GM12878 (cell line): Measurements from ENCODE around the gene PTPRJ. TPM values are rescaled to one million over a fixed set of nuclear protein-coding genes. Genes with fewer than 3 reads are reported as not detected.

Experiments used
- ATAC-seq: fragments of 200-7000 bp; cut with Tn5 transposase; 3 replicates; pipeline ENCODE4 v1.9.1; 2020; ENCODE audit warnings: mild to moderate bottlenecking, moderate library complexity
- BruUV-seq: library from RNA; stranded (reverse); fragments of 400-500 nt; replicated peaks from 2 replicates; lab custom pipeline; 2021; lab: Mats Ljungman, UMichigan
- CTCF ChIA-PET: fragments of 300-600 bp; sonication (Branson Sonifier 250); formaldehyde crosslinking; extraction: SDS; loops from one replicate; lab custom pipeline; 2021; ENCODE audit warnings: inconsistent platforms; lab: Yijun Ruan, JAX
- POLR2A ChIA-PET: fragments of 350-600 bp; formaldehyde crosslinking; extraction: SDS; loops from one replicate; lab custom pipeline; 2021; ENCODE audit warnings: inconsistent platforms; lab: Charles Lee
- RAD21 ChIA-PET: fragments of 300-600 bp; sonication (Branson Sonifier 250); formaldehyde crosslinking; loops from one replicate; lab custom pipeline; 2023; ENCODE audit warnings: antibody characterized with exemption; ENCODE audit not compliant: unreplicated experiment; lab: Charles Lee
- SMC1A ChIA-PET: fragments of 300-600 bp; sonication (Branson Sonifier 250); formaldehyde crosslinking; loops from one replicate; lab custom pipeline; 2023; ENCODE audit not compliant: unreplicated experiment, uncharacterized antibody; lab: Charles Lee
- DNase-seq: peaks from one replicate; pipeline ENCODE4 v3.0.0-alpha.2; 2011; ENCODE audit warnings: low read depth, low spot score
- FAIRE-seq: peaks from 3 replicates; lab custom pipeline; 2011; peaks lifted over from hg19 to GRCh38; lab: Jason Lieb, UNC
- H2AFZ ChIP-seq: 2 replicates; pipeline ENCODE4 v1.6.0; 2011; ENCODE audit warnings: low read depth, low read length, control low read depth; ENCODE audit not compliant: control insufficient read depth
- H3K27ac ChIP-seq: 2 replicates; pipeline ENCODE4 v1.5.1; 2011; ENCODE audit warnings: control low read depth; ENCODE audit not compliant: control insufficient read depth, insufficient read depth
- H3K27me3 ChIP-seq, 2 experiments: replicated peaks in 1 of 2; 2 replicates each; pipeline versions ENCODE4 v1.6.0 to v1.6.1; 2011; ENCODE audit warnings: low read length in 1 of 2; ENCODE audit not compliant: control insufficient read depth in 2 of 2, insufficient read depth in 2 of 2
- H3K36me3 ChIP-seq, 2 experiments: 2 replicates each; pipeline ENCODE4 v1.5.1; 2011; ENCODE audit warnings: low read length in 1 of 2; ENCODE audit not compliant: control insufficient read depth in 2 of 2, insufficient read depth in 2 of 2
- H3K4me1 ChIP-seq: 2 replicates; pipeline ENCODE4 v1.6.1; 2011; ENCODE audit warnings: mild to moderate bottlenecking, low read length, moderate library complexity, mixed read lengths; ENCODE audit not compliant: control insufficient read depth, insufficient read depth
- H3K4me2 ChIP-seq: 2 replicates; pipeline ENCODE4 v1.6.0; 2011; ENCODE audit warnings: control low read depth; ENCODE audit not compliant: control insufficient read depth, insufficient read depth
- H3K4me3 ChIP-seq: fragments of 200-600 bp; sonication (generic); 2 replicates; pipeline ENCODE4 v1.5.1; 2016
- H3K79me2 ChIP-seq: 2 replicates; pipeline ENCODE4 v1.6.0; 2011; ENCODE audit warnings: low read length; ENCODE audit not compliant: control insufficient read depth, insufficient read depth
- H3K9ac ChIP-seq: 2 replicates; pipeline ENCODE4 v1.8.0; 2011; ENCODE audit warnings: low read length, control low read depth, mixed read lengths; ENCODE audit not compliant: control insufficient read depth, insufficient read depth
- H3K9me3 ChIP-seq: replicated peaks from 3 replicates; pipeline ENCODE4 v1.5.1; 2011; ENCODE audit warnings: mild to moderate bottlenecking, low read length; ENCODE audit not compliant: control insufficient read depth, insufficient read depth
- H4K20me1 ChIP-seq: 2 replicates; pipeline ENCODE4 v1.6.0; 2011; ENCODE audit not compliant: control insufficient read depth, insufficient read depth
- ASH2L ChIP-seq: fragments of 300-600, 200-600 bp; sonication (generic); IDR thresholded peaks from 2 replicates; pipeline ENCODE4 v1.6.1; 2017; ENCODE audit warnings: low read depth, mild to moderate bottlenecking, borderline replicate concordance
- RUNX3 ChIP-seq: IDR thresholded peaks from 2 replicates; pipeline ENCODE4 v1.6.1; 2012; ENCODE audit warnings: low read length, inconsistent platforms
- SIX5 ChIP-seq: IDR thresholded peaks from 2 replicates; pipeline ENCODE4 v1.6.1; 2011; ENCODE audit warnings: mild to moderate bottlenecking, low read depth, low read length, moderate library complexity; ENCODE audit not compliant: severe bottlenecking
- SMARCA5 ChIP-seq: fragments of 450-650 bp; IDR thresholded peaks from 2 replicates; pipeline ENCODE4 v1.6.1; 2017; ENCODE audit warnings: mild to moderate bottlenecking
- WGBS: methylation state at CpG from one replicate; pipeline ENCODE4 v1.1.6; 2016; ENCODE audit warnings: low lambda C conversion rate; ENCODE audit not compliant: insufficient replicate concordance, insufficient coverage; ENCODE audit errors: missing lambda C conversion rate; 5-methylcytosine and 5-hydroxymethylcytosine counted together
- in situ Hi-C: fragments of 300-500 bp; cut with MboI; formaldehyde crosslinking; loops from 9 replicates; pipeline ENCODE4 v1.14.3; 2018; ENCODE audit warnings: mixed read lengths
- intact Hi-C: fragments of 100-400 bp; cut with micrococcal nuclease; formaldehyde crosslinking; loops from one replicate; pipeline ENCODE4 v1.14.2; 2022; ENCODE audit not compliant: unreplicated experiment
- polyA plus RNA-seq, 11 experiments: library from polyadenylated mRNA; depleted of rRNA in 4 of 11; unstranded in 6 of 11; stranded (reverse) in 5 of 11; fragments of >200 nt; fragmentation: Nextera tagmentation in 4 of 11; fragmentation: Illumina TruSeq in 1 of 11; extraction: Ambion mirVana in 4 of 11; extraction: Trizol in 1 of 11; gene quantifications; 1 replicate in 1 of 11; 2 replicates in 10 of 11; pipeline versions ENCODE4 v1.2.1 to v1.2.3, GENCODE V29; 2011 to 2016; ENCODE audit warnings: inconsistent platforms in 2 of 11, missing spikeins in 2 of 11, low read depth in 1 of 11
- total RNA-seq, 4 experiments: library from RNA; depleted of rRNA in 3 of 4; stranded (reverse); fragments of >200 nt in 3 of 4; fragmentation: Illumina TruSeq in 1 of 4; extraction: Trizol in 1 of 4; gene quantifications; 2 replicates each; pipeline versions ENCODE4 v1.2.1 to v1.2.3, GENCODE V29; 2013 to 2021
- TF ChIP-seq, protein P1 (sequence below): IDR thresholded peaks from 2 replicates; pipeline ENCODE4 v1.6.1; 2012; ENCODE audit warnings: low read depth, low read length, improper control_type of control experiment
- TF ChIP-seq, protein P2 (sequence below): fragments of 450-650 bp; IDR thresholded peaks from 2 replicates; pipeline ENCODE4 v1.6.1; 2017; ENCODE audit warnings: mild to moderate bottlenecking, low read depth, inconsistent platforms; ENCODE audit not compliant: poor library complexity, severe bottlenecking

The PTPRJ gene
- total and polyA plus RNA-seq, 10 of the 15 experiments (the other 5 are each of a cell fraction or from before 2014, with no cell fraction given) = 0.22 to 22.4 (median 7.4) TPM

DNA sequence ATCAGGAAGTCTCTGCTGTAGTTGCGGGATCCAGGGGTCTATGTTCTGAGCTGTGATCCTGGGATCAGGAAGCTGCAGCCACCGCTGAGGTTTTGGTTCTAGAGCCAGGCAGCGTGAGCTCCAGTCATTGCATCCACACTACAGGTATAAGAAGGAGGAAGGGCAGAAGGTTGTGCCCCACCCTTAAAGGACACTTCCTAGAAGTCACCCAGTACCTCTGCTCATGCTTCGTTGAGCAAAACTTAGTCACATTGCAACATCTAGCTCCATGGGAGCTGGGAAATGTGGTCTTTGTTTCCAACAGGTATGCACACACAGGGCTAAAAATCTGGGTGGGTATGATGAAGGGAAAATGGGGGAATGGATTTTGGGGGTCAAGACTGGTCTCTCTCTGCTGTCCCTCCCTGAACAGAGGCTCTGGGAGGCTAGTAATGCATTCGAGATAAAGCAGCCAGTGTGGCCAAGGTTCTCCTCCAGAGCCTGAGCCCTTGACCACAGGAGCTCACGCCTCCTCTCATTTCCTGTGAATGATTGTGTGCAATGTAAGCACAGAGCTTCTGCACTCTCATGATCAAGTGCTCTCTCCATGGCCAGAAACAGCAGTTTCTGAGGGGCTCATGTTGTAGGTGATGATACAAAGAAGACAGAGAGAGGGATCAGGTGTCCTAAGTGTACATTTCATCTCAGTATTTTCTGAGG, 149.5 kb downstream of the PTPRJ start:
- SMC1A ChIA-PET = no interaction called here
- FAIRE-seq (no peak), ATAC-seq (no peak)

More for the DNA sequence above, 149.5 kb downstream of the PTPRJ start:
- in situ Hi-C loops = no loop called here
- intact Hi-C loops = no loop called here
- 58% methylated on average over 6 of the region's 6 CpGs for WGBS
- POLR2A ChIA-PET = no interaction called here
- no TSS peak for BruUV-seq
- Histone ChIP-seq H3K27ac (no peak overlapping the region), H3K79me2 (no peaks in the 10 kb centered on the region), H3K36me3 (peaks cover 0 to 19% of the 10 kb centered on the region in 2 experiments; a peak in 1 of 4 replicates), H3K4me1 (no peaks in the 10 kb centered on the region), H3K9ac (no peak overlapping the region), H3K4me3 (no peak overlapping the region), H3K27me3 (no peaks in the 10 kb centered on the region), H3K4me2 (no peak overlapping the region), H4K20me1 (no peaks in the 10 kb centered on the region), H3K9me3 (no peaks in the 10 kb centered on the region), H2AFZ (no peak overlapping the region)
- RAD21 ChIA-PET = interaction anchor here (0.8 kb wide), 1 partner anchor 22 kb away, joined by 3 read pairs; no protein-coding TSS in a partner anchor
- no peak for DNase-seq
- TF ChIP-seq SIX5 = no peak
- TF ChIP-seq SMARCA5 = no peak
- 0 out of 2 replicates have a peak, but pooled peaks have one; percentile 18 for TF ChIP-seq RUNX3
- no peak for TF ChIP-seq ASH2L
- TF ChIP-seq, protein P1, sequence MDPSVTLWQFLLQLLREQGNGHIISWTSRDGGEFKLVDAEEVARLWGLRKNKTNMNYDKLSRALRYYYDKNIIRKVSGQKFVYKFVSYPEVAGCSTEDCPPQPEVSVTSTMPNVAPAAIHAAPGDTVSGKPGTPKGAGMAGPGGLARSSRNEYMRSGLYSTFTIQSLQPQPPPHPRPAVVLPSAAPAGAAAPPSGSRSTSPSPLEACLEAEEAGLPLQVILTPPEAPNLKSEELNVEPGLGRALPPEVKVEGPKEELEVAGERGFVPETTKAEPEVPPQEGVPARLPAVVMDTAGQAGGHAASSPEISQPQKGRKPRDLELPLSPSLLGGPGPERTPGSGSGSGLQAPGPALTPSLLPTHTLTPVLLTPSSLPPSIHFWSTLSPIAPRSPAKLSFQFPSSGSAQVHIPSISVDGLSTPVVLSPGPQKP = no peak
- TF ChIP-seq, protein P2, sequence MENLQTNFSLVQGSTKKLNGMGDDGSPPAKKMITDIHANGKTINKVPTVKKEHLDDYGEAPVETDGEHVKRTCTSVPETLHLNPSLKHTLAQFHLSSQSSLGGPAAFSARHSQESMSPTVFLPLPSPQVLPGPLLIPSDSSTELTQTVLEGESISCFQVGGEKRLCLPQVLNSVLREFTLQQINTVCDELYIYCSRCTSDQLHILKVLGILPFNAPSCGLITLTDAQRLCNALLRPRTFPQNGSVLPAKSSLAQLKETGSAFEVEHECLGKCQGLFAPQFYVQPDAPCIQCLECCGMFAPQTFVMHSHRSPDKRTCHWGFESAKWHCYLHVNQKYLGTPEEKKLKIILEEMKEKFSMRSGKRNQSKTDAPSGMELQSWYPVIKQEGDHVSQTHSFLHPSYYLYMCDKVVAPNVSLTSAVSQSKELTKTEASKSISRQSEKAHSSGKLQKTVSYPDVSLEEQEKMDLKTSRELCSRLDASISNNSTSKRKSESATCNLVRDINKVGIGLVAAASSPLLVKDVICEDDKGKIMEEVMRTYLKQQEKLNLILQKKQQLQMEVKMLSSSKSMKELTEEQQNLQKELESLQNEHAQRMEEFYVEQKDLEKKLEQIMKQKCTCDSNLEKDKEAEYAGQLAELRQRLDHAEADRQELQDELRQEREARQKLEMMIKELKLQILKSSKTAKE = no peak
- CTCF ChIA-PET = no interaction called here
